ENCODE data around the gene MATR3.

DNA sequence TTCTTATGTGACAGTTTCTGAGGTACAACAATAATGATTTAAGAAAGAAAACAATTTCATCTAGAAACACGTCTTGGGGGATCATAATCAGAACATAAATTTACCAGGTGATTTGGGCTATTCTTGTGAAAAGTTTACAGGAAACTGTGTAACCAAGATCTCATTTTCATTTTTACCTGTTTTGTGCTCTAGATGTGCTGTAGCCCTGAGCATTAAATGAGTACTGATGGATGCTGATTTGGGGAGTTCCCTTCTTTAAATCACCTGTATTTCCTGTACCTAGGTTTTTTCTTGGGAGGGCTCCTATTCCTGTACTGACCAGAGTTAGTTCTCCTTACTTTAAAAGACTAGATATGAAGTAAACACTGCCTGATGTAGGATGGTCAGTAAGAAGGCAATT lies 12.7 kb downstream of the MATR3 start:
- TF ChIP-seq, protein P1, sequence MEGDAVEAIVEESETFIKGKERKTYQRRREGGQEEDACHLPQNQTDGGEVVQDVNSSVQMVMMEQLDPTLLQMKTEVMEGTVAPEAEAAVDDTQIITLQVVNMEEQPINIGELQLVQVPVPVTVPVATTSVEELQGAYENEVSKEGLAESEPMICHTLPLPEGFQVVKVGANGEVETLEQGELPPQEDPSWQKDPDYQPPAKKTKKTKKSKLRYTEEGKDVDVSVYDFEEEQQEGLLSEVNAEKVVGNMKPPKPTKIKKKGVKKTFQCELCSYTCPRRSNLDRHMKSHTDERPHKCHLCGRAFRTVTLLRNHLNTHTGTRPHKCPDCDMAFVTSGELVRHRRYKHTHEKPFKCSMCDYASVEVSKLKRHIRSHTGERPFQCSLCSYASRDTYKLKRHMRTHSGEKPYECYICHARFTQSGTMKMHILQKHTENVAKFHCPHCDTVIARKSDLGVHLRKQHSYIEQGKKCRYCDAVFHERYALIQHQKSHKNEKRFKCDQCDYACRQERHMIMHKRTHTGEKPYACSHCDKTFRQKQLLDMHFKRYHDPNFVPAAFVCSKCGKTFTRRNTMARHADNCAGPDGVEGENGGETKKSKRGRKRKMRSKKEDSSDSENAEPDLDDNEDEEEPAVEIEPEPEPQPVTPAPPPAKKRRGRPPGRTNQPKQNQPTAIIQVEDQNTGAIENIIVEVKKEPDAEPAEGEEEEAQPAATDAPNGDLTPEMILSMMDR (IDR thresholded peaks at IDR 0.05): no peak
- TF ChIP-seq POLR2AphosphoS5 (IDR thresholded peaks at IDR 0.05): no peak

All from breast epithelium (tissue), 3 donors.